Panc1 (cell line): ENCODE measurements around the gene MED13L.

Source experiments
- CTCF ChIP-seq: fragments of 450-650 bp; IDR thresholded peaks from 2 replicates; pipeline ENCODE4 v1.5.1; 2017; ENCODE audit warnings: mild to moderate bottlenecking
- POLR2AphosphoS5 ChIP-seq: IDR thresholded peaks from 2 replicates; pipeline ENCODE4 v1.6.1; 2012; ENCODE audit warnings: mild to moderate bottlenecking, low read depth, low read length, moderate library complexity

- TF ChIP-seq CTCF = no peak
- TF ChIP-seq POLR2AphosphoS5 = no peak
Measured at GRCh38 chr12:116206828-116207227, 70.7 kb downstream of the MED13L start.
